H1 (cell line): ENCODE data around the gene MAPK8IP2. TPM values are rescaled to one million over a fixed set of nuclear protein-coding genes. Genes with fewer than 3 reads are reported as not detected.

ENCODE experiments used
- CTCF ChIA-PET: fragments of 300-600 bp; sonication (Branson Sonifier 250); formaldehyde crosslinking; loops from one replicate; lab custom pipeline; 2021; ENCODE audit not compliant: partially characterized antibody; lab: Charles Lee
- POLR2A ChIA-PET: fragments of 300-600 bp; sonication (Branson Sonifier 250); formaldehyde crosslinking; loops from one replicate; lab custom pipeline; 2021; ENCODE audit warnings: inconsistent platforms; ENCODE audit not compliant: partially characterized antibody; lab: Charles Lee
- DNase-seq, 2 experiments: peaks; one replicate each; pipeline versions ENCODE4 v3.0.0 to v3.0.0-alpha.2; 2010 to 2022; ENCODE audit warnings: low spot score in 2 of 2, low read depth in 1 of 2, mixed read lengths in 1 of 2
- FAIRE-seq: peaks from 2 replicates; lab custom pipeline; 2011; peaks lifted over from hg19 to GRCh38; lab: Jason Lieb, UNC
- H2AFZ ChIP-seq: 2 replicates; pipeline ENCODE4 v1.8.1; 2012; ENCODE audit warnings: low read length, inconsistent platforms
- H2AK5ac ChIP-seq: 2 replicates; pipeline ENCODE4 v1.6.1; 2013; ENCODE audit warnings: low read depth, low read length
- H2BK120ac ChIP-seq: replicated peaks from 2 replicates; pipeline ENCODE3; 2013; ENCODE audit warnings: low read depth, low read length, inconsistent platforms
- H2BK12ac ChIP-seq: 2 replicates; pipeline ENCODE4 v1.6.1; 2013; ENCODE audit warnings: low read depth, low read length
- H2BK15ac ChIP-seq: 2 replicates; pipeline ENCODE4 v1.6.1; 2013; ENCODE audit warnings: low read length
- H2BK20ac ChIP-seq: 2 replicates; pipeline ENCODE4 v1.6.1; 2013; ENCODE audit warnings: low read length
- H2BK5ac ChIP-seq: 2 replicates; pipeline ENCODE4 v1.6.1; 2013; ENCODE audit warnings: low read depth, low read length
- H3K14ac ChIP-seq: 2 replicates; pipeline ENCODE4 v1.6.1; 2013; ENCODE audit warnings: inconsistent platforms; ENCODE audit not compliant: insufficient read length
- H3K18ac ChIP-seq: 2 replicates; pipeline ENCODE4 v1.6.1; 2013; ENCODE audit warnings: low read length; ENCODE audit errors: extremely low read depth
- H3K23ac ChIP-seq: 2 replicates; pipeline ENCODE4 v1.6.1; 2013; ENCODE audit warnings: inconsistent platforms; ENCODE audit not compliant: insufficient read length
- H3K23me2 ChIP-seq: 2 replicates; pipeline ENCODE4 v1.6.1; 2013; ENCODE audit warnings: low read depth, low read length
- H3K27ac ChIP-seq: 2 replicates; pipeline ENCODE4 v1.6.1; 2011; ENCODE audit warnings: low read depth, low read length, inconsistent platforms
- H3K27me3 ChIP-seq, 4 experiments: replicated peaks in 1 of 4; 1 replicate in 1 of 4; 2 replicates in 3 of 4; pipeline versions ENCODE4 v1.6.1 to v1.8.1; 2011 to 2013; ENCODE audit warnings: low read length in 3 of 4, mild to moderate bottlenecking in 3 of 4, inconsistent platforms in 2 of 4, mixed read lengths in 2 of 4, moderate library complexity in 1 of 4; ENCODE audit not compliant: control insufficient read depth in 3 of 4, insufficient read depth in 3 of 4; ENCODE audit errors: extremely low read depth in 1 of 4
- H3K36me3 ChIP-seq, 4 experiments: 2 replicates each; pipeline versions ENCODE4 v1.6.1 to v1.8.1; 2011 to 2013; ENCODE audit warnings: mild to moderate bottlenecking in 4 of 4, low read length in 3 of 4, moderate library complexity in 2 of 4, control low read depth in 1 of 4, inconsistent platforms in 1 of 4; ENCODE audit not compliant: insufficient read depth in 4 of 4, control insufficient read depth in 2 of 4
- H3K4ac ChIP-seq: replicated peaks from 2 replicates; pipeline ENCODE3; 2013; ENCODE audit warnings: low read length, low read depth, mixed read lengths, inconsistent platforms; ENCODE audit not compliant: insufficient read length
- H3K4me1 ChIP-seq, 4 experiments: replicated peaks in 1 of 4; 1 replicate in 1 of 4; 2 replicates in 3 of 4; pipeline versions ENCODE4 v1.6.1 to v1.8.1; 2011 to 2013; ENCODE audit warnings: low read length in 3 of 4, inconsistent platforms in 2 of 4, mixed read lengths in 1 of 4; ENCODE audit not compliant: insufficient read depth in 4 of 4, control insufficient read depth in 3 of 4
- H3K4me2 ChIP-seq, 2 experiments: 2 replicates each; pipeline versions ENCODE4 v1.6.1 to v1.8.1; 2011 to 2013; ENCODE audit warnings: low read depth in 2 of 2, low read length in 2 of 2, control low read depth in 1 of 2, inconsistent platforms in 1 of 2, mild to moderate bottlenecking in 1 of 2; ENCODE audit not compliant: insufficient read depth in 1 of 2
- H3K4me3 ChIP-seq, 4 experiments: fragments of 200-600, 300-600 bp in 1 of 4; sonication (generic), shearing (Covaris generic), sonication (Bioruptor Twin) in 1 of 4; 2 replicates each; pipeline versions ENCODE4 v1.5.1 to v1.8.1; 2011 to 2016; ENCODE audit warnings: low read length in 4 of 4, low read depth in 3 of 4, control low read depth in 2 of 4, inconsistent platforms in 2 of 4, mild to moderate bottlenecking in 2 of 4, mixed read lengths in 1 of 4, moderate library complexity in 1 of 4; ENCODE audit not compliant: insufficient read depth in 2 of 4; ENCODE audit errors: extremely low read depth in 1 of 4
- H3K56ac ChIP-seq: replicated peaks from 2 replicates; pipeline ENCODE3; 2013; ENCODE audit warnings: low read depth, mild to moderate bottlenecking, mixed read lengths, low read length, inconsistent platforms; ENCODE audit not compliant: insufficient read length
- H3K79me1 ChIP-seq: 2 replicates; pipeline ENCODE4 v1.6.1; 2013; ENCODE audit warnings: low read depth, low read length, control low read depth
- H3K79me2 ChIP-seq, 2 experiments: 2 replicates each; pipeline versions ENCODE4 v1.6.1 to v1.8.1; 2012 to 2013; ENCODE audit warnings: low read length in 2 of 2, mild to moderate bottlenecking in 2 of 2, inconsistent platforms in 1 of 2; ENCODE audit not compliant: insufficient read depth in 2 of 2, control insufficient read depth in 1 of 2
- H3K9ac ChIP-seq, 4 experiments: replicated peaks in 1 of 4; 1 replicate in 1 of 4; 2 replicates in 3 of 4; pipeline versions ENCODE4 v1.6.1 to v1.8.1; 2011 to 2013; ENCODE audit warnings: low read depth in 3 of 4, low read length in 3 of 4, control low read depth in 2 of 4, mild to moderate bottlenecking in 2 of 4, moderate library complexity in 2 of 4, inconsistent platforms in 1 of 4; ENCODE audit errors: extremely low read depth in 1 of 4
- H3K9me3 ChIP-seq, 2 experiments: 2 replicates each; pipeline versions ENCODE4 v1.6.1 to v1.8.1; 2012 to 2013; ENCODE audit warnings: mild to moderate bottlenecking in 2 of 2, moderate library complexity in 2 of 2, control low read depth in 1 of 2, inconsistent platforms in 1 of 2, low read depth in 1 of 2, low read length in 1 of 2, mixed read lengths in 1 of 2; ENCODE audit not compliant: insufficient read depth in 2 of 2
- H4K20me1 ChIP-seq, 2 experiments: replicated peaks in 1 of 2; 2 replicates each; pipeline versions ENCODE3 to v1.8.1; 2011 to 2013; ENCODE audit warnings: inconsistent platforms in 2 of 2, low read length in 2 of 2, mild to moderate bottlenecking in 1 of 2; ENCODE audit not compliant: insufficient read depth in 2 of 2, control insufficient read depth in 1 of 2
- H4K5ac ChIP-seq: 2 replicates; pipeline ENCODE4 v1.6.1; 2013; ENCODE audit warnings: low read length, low read depth, mixed read lengths, inconsistent platforms; ENCODE audit not compliant: insufficient read length
- H4K8ac ChIP-seq: 2 replicates; pipeline ENCODE4 v1.8.0; 2013; ENCODE audit warnings: mild to moderate bottlenecking, moderate library complexity, low read length, inconsistent platforms; ENCODE audit not compliant: insufficient read depth; ENCODE audit errors: extremely low read depth
- H4K91ac ChIP-seq: replicated peaks from 2 replicates; pipeline ENCODE3; 2013; ENCODE audit warnings: low read length, mixed read lengths, inconsistent platforms; ENCODE audit not compliant: insufficient read length
- CBX8 ChIP-seq: fragments of 300-800, 300-1000 bp; sonication (generic); IDR thresholded peaks from 2 replicates; pipeline ENCODE4 v1.7.1; 2016; ENCODE audit warnings: low read depth, low read length, borderline replicate concordance
- CEBPB ChIP-seq: IDR thresholded peaks from 2 replicates; pipeline ENCODE4 v1.6.1; 2012; ENCODE audit warnings: low read depth, low read length
- CHD2 ChIP-seq: IDR thresholded peaks from 2 replicates; pipeline ENCODE4 v1.6.1; 2012; ENCODE audit warnings: low read length, improper control_type of control experiment
- EGR1 ChIP-seq: IDR thresholded peaks from 2 replicates; pipeline ENCODE4 v1.6.1; 2011; ENCODE audit warnings: low read depth, low read length, borderline replicate concordance
- FOSL1 ChIP-seq: IDR thresholded peaks from 2 replicates; pipeline ENCODE4 v1.6.1; 2011; ENCODE audit warnings: mild to moderate bottlenecking, low read depth, low read length, moderate library complexity; ENCODE audit not compliant: insufficient read depth
- GABPA ChIP-seq: IDR thresholded peaks from 2 replicates; pipeline ENCODE4 v1.6.1; 2011; ENCODE audit warnings: mild to moderate bottlenecking, low read length, moderate library complexity, borderline replicate concordance; ENCODE audit not compliant: insufficient read depth
- GTF2F1 ChIP-seq: IDR thresholded peaks from 2 replicates; pipeline ENCODE4 v1.6.1; 2012; ENCODE audit warnings: low read depth, low read length, improper control_type of control experiment, borderline replicate concordance
- JUN ChIP-seq: IDR thresholded peaks from 2 replicates; pipeline ENCODE4 v1.6.1; 2011; ENCODE audit warnings: low read depth, mild to moderate bottlenecking, improper control_type of control experiment, low read length
- NANOG ChIP-seq: IDR thresholded peaks from 2 replicates; pipeline ENCODE4 v1.6.1; 2011; ENCODE audit warnings: low read length, low read depth, mild to moderate bottlenecking, inconsistent platforms; ENCODE audit not compliant: insufficient read depth, poor library complexity, severe bottlenecking
- SIN3A ChIP-seq, 2 experiments: IDR thresholded peaks in 1 of 2; conservative IDR thresholded peaks in 1 of 2; 2 replicates each; pipeline ENCODE4 v1.6.1; 2011 to 2012; ENCODE audit warnings: low read length in 2 of 2, improper control_type of control experiment in 1 of 2, low read depth in 1 of 2, mild to moderate bottlenecking in 1 of 2
- SUZ12 ChIP-seq: fragments of 200-600 bp; sonication (generic); IDR thresholded peaks from 2 replicates; pipeline ENCODE4 v1.6.1; 2012; ENCODE audit warnings: mild to moderate bottlenecking, inconsistent platforms, low read length, moderate library complexity, mixed read lengths
- TCF12 ChIP-seq: IDR thresholded peaks from 2 replicates; pipeline ENCODE4 v1.6.1; 2011; ENCODE audit warnings: low read depth, mild to moderate bottlenecking, low read length
- WGBS, 2 experiments: shearing (Covaris generic) in 1 of 2; methylation state at CpG; one replicate each; pipeline versions ENCODE4 v1.1.6 to v1.1.7; 2013 to 2015; ENCODE audit warnings: low lambda C conversion rate in 2 of 2, mixed read lengths in 2 of 2, inconsistent platforms in 1 of 2, low coverage in 1 of 2, missing lambda C conversion rate in 1 of 2; ENCODE audit not compliant: insufficient replicate concordance in 2 of 2, insufficient coverage in 1 of 2, insufficient read length in 1 of 2; ENCODE audit errors: extremely low coverage in 1 of 2, missing lambda C conversion rate in 1 of 2; 5-methylcytosine and 5-hydroxymethylcytosine counted together
- polyA plus RNA-seq, 7 experiments: library from polyadenylated mRNA; depleted of rRNA in 3 of 7; stranded (reverse) in 5 of 7; unstranded in 2 of 7; fragments of >200 nt in 5 of 7; fragments of 200-250 nt in 2 of 7; gene quantifications; 1 replicate in 5 of 7; 2 replicates in 1 of 7; 4 replicates in 1 of 7; pipeline versions ENCODE4 v1.2.1 to v1.2.3, GENCODE V29; 2011 to 2013; ENCODE audit warnings: missing spikeins in 2 of 7, mixed read lengths in 2 of 7
- total RNA-seq: library from RNA; stranded (reverse); fragmentation: NEBNext Ultra II Directional; extraction: Animal tissue kit (Norgen Biotek cat#: 25700); gene quantifications from 2 replicates; pipeline ENCODE4 v1.2.1, GENCODE V29; 2021
- TF ChIP-seq, protein P1 (sequence below): IDR thresholded peaks from 2 replicates; pipeline ENCODE4 v1.6.1; 2012; ENCODE audit warnings: inconsistent platforms

Gene MAPK8IP2
- total and polyA plus RNA-seq, 2 of the 8 experiments (the other 6 are each of a cell fraction or from before 2014, with no cell fraction given) = 1.5 to 5.5 TPM

DNA sequence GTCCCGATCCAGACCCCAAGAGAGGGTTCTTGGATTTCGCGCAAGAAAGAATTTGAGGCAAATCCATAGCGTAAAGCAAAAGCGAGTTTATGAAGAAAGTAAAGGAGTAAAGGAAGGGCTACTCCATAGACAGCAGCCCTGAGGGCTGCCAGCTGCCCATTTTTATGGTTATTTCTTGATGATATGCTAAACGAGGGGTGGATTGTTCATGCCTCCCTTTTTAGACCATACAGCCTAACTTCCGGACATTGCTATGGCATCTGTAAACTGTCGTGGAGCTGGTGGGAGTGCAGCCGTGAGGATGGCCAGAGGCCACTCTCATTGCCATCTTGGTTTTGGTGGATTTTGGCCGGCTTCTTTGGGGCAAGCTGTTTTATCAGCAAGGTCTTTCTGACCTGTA lies 52.7 kb downstream of the MAPK8IP2 start:
- no peak overlapping the region for H3K4me3 ChIP-seq
- no peak for FAIRE-seq
- H3K4me2 ChIP-seq = no peak overlapping the region
- H3K79me2 ChIP-seq = no peaks in the 10 kb centered on the region
- H4K20me1 ChIP-seq = no peaks in the 10 kb centered on the region
- no peak for DNase-seq
- WGBS, 2 experiments = 88% methylated on average over 10 of the region's 10 CpGs; no CpG with 5 or more reads in 1 of the 2 experiments
- H3K9ac ChIP-seq = no peak overlapping the region
- H3K36me3 ChIP-seq = no peaks in the 10 kb centered on the region; a peak in 1 of 8 replicates
- ChIA-PET CTCF (interaction anchor here (0.8 to 1.5 kb wide), 4 partner anchors 10 to 47 kb away, joined by 3 to 4 read pairs (median 4); no protein-coding TSS in a partner anchor), POLR2A (interaction anchor here (0.8 kb wide), 1 partner anchor 83 kb away, joined by 3 read pairs; no protein-coding TSS in a partner anchor)
- no peak overlapping the region for H3K23ac ChIP-seq
- no peak overlapping the region for H4K5ac ChIP-seq
- H2BK5ac ChIP-seq = no peak overlapping the region
- H2AFZ ChIP-seq = no peak overlapping the region
- no peak overlapping the region for H3K27ac ChIP-seq
- no peaks in the 10 kb centered on the region for H3K79me1 ChIP-seq
- H3K27me3 ChIP-seq = peaks cover 0 to 24% (median 8%) of the 10 kb centered on the region in 4 experiments; a peak in 6 of 7 replicates
- H3K14ac ChIP-seq = no peak overlapping the region
- H3K4ac ChIP-seq = no peak overlapping the region
- no peak overlapping the region for H4K8ac ChIP-seq
- H3K9me3 ChIP-seq = peaks cover 12 to 22% of the 10 kb centered on the region in 2 experiments
- H4K91ac ChIP-seq = no peak overlapping the region
- H3K23me2 ChIP-seq = no peaks in the 10 kb centered on the region
- H2BK12ac ChIP-seq = no peak overlapping the region
- no peaks in the 10 kb centered on the region; a peak in 1 of 7 replicates for H3K4me1 ChIP-seq
- H3K56ac ChIP-seq = no peak overlapping the region
- no peak overlapping the region for H2AK5ac ChIP-seq
- no peak overlapping the region for H2BK120ac ChIP-seq
- H2BK20ac ChIP-seq = no peak overlapping the region
- no peak overlapping the region for H2BK15ac ChIP-seq
- no peak overlapping the region for H3K18ac ChIP-seq
- TF ChIP-seq EGR1 (no peak), TCF12 (no peak), JUN (no peak), SUZ12 (no peak), CBX8 (no peak), NANOG (no peak), FOSL1 (no peak), CEBPB (no peak), SIN3A (conservative IDR thresholded peaks at IDR 0.05 in 1 of 2, IDR thresholded peaks at IDR 0.05 in 1 of 2; ENCODE audit: low read depth in 1 of 2, low read length in 2 of 2) (no peak), CHD2 (no peak), GTF2F1 (no peak), GABPA (no peak)
- TF ChIP-seq, protein P1, sequence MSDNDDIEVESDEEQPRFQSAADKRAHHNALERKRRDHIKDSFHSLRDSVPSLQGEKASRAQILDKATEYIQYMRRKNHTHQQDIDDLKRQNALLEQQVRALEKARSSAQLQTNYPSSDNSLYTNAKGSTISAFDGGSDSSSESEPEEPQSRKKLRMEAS = no peak
